ENCODE data around the gene FAM149A. TPM values are rescaled to one million over a fixed set of nuclear protein-coding genes. Genes with fewer than 3 reads are reported as not detected.

The FAM149A gene
- total RNA-seq, 3 donors from 2014 or later (not counting 1 experiment from before 2014, with no cell fraction given): 0.33 TPM; not detected in 2

- no peaks in the 10 kb centered on the region for H3K9me3 Mint-ChIP-seq
- ATAC-seq: peak; percentile 46 to 81 (median 78)
- peak overlapping the region; percentile 22 for H3K4me3 ChIP-seq (ENCODE audit: low read length)
- H3K4me3 Mint-ChIP-seq: peak overlapping the region; percentile 82
- WGBS (ENCODE audit: insufficient coverage): 46% methylated on average over 45 of the region's 45 CpGs
- H3K4me1 ChIP-seq (ENCODE audit: control insufficient read depth, insufficient read depth, low read length): no peaks in the 10 kb centered on the region
- peak overlapping the region; percentile 64 for H3K27ac ChIP-seq (ENCODE audit: low read length)
- no peaks in the 10 kb centered on the region for H3K9me3 ChIP-seq (ENCODE audit: control insufficient read depth, insufficient read depth, low read length)
- H3K27ac Mint-ChIP-seq: peak overlapping the region in 1 of 2 donors; percentile 86
- H3K27me3 ChIP-seq (ENCODE audit: control insufficient read depth, insufficient read depth, low read length): no peaks in the 10 kb centered on the region
- peaks cover 11 to 22% of the 10 kb centered on the region in 2 donors for H3K4me1 Mint-ChIP-seq
- peaks cover 8% of the 10 kb centered on the region for H3K36me3 Mint-ChIP-seq
- intact Hi-C loops (cut with micrococcal nuclease): no loop called here
- TF ChIP-seq CTCF (IDR thresholded peaks at IDR 0.05): no peak
- H3K27me3 Mint-ChIP-seq (ENCODE audit: low read depth in 2 of 2): no peaks in the 10 kb centered on the region
- peak in 1 of 2 donors; percentile 56 for DNase-seq
- H3K36me3 ChIP-seq (ENCODE audit: control insufficient read depth, insufficient read depth, low read length): no peaks in the 10 kb centered on the region
These were observed 99.6 kb downstream of the FAM149A start for GRCh38 chr4:186204103-186204559.

- H3K27ac Mint-ChIP-seq: peak overlapping the region in 1 of 2 donors; percentile 86
- peak overlapping the region; percentile 82 for H3K4me3 Mint-ChIP-seq
- ATAC-seq (no peak), DNase-seq (no peak)
- no peaks in the 10 kb centered on the region for H3K4me1 ChIP-seq (ENCODE audit: control insufficient read depth, insufficient read depth, low read length)
- H3K9me3 ChIP-seq (ENCODE audit: control insufficient read depth, insufficient read depth, low read length): no peaks in the 10 kb centered on the region
- peaks cover 2% of the 10 kb centered on the region for H3K36me3 ChIP-seq (ENCODE audit: control insufficient read depth, insufficient read depth, low read length)
- no peak for TF ChIP-seq CTCF (IDR thresholded peaks at IDR 0.05)
- H3K27me3 Mint-ChIP-seq (ENCODE audit: low read depth in 2 of 2): no peaks in the 10 kb centered on the region
- H3K4me1 Mint-ChIP-seq: peaks cover 11 to 22% of the 10 kb centered on the region in 2 donors
- H3K4me3 ChIP-seq (ENCODE audit: low read length): peak overlapping the region; percentile 22
- no peaks in the 10 kb centered on the region for H3K27me3 ChIP-seq (ENCODE audit: control insufficient read depth, insufficient read depth, low read length)
- H3K27ac ChIP-seq (ENCODE audit: low read length): peak overlapping the region; percentile 64
- peaks cover 13% of the 10 kb centered on the region for H3K36me3 Mint-ChIP-seq
- intact Hi-C loops (cut with micrococcal nuclease): no loop called here
- peaks cover 0 to 2% of the 10 kb centered on the region in 2 donors for H3K9me3 Mint-ChIP-seq
- WGBS (ENCODE audit: insufficient coverage): 85% methylated on average over 13 of the region's 13 CpGs
These were observed 100.2 kb downstream of the FAM149A start for GRCh38 chr4:186204686-186205085.

GRCh38 chr4:186205156-186205555, 100.7 kb downstream of the FAM149A start:
- Mint-ChIP-seq H3K27ac (no peak overlapping the region), H3K27me3 (ENCODE audit: low read depth in 2 of 2) (no peaks in the 10 kb centered on the region), H3K36me3 (peaks cover 15% of the 10 kb centered on the region), H3K9me3 (peaks cover 0 to 2% of the 10 kb centered on the region in 2 donors), H3K4me3 (no peak overlapping the region), H3K4me1 (peaks cover 11 to 22% of the 10 kb centered on the region in 2 donors)
- Histone ChIP-seq H3K9me3 (ENCODE audit: control insufficient read depth, insufficient read depth, low read length) (no peaks in the 10 kb centered on the region), H3K27me3 (ENCODE audit: control insufficient read depth, insufficient read depth, low read length) (no peaks in the 10 kb centered on the region), H3K27ac (ENCODE audit: low read length) (peak overlapping the region; percentile 64), H3K4me1 (ENCODE audit: control insufficient read depth, insufficient read depth, low read length) (no peaks in the 10 kb centered on the region), H3K4me3 (ENCODE audit: low read length) (no peak overlapping the region), H3K36me3 (ENCODE audit: control insufficient read depth, insufficient read depth, low read length) (peaks cover 2% of the 10 kb centered on the region)
- ATAC-seq (no peak), DNase-seq (no peak)
- TF ChIP-seq CTCF (IDR thresholded peaks at IDR 0.05): no peak
- intact Hi-C loops (cut with micrococcal nuclease): no loop called here
- 84% methylated on average over 8 of the region's 8 CpGs for WGBS (ENCODE audit: insufficient coverage)

GRCh38 chr4:186216465-186217024, 112.0 kb downstream of the FAM149A start:
- DNase-seq (no peak), ATAC-seq (no peak)
- Mint-ChIP-seq H3K27ac (no peak overlapping the region), H3K9me3 (no peaks in the 10 kb centered on the region), H3K27me3 (ENCODE audit: low read depth in 2 of 2) (peaks cover 3 to 6% of the 10 kb centered on the region in 2 donors), H3K36me3 (peaks cover 5% of the 10 kb centered on the region), H3K4me3 (no peak overlapping the region), H3K4me1 (no peaks in the 10 kb centered on the region)
- no peaks in the 10 kb centered on the region for H3K36me3 ChIP-seq (ENCODE audit: control insufficient read depth, insufficient read depth, low read length)
- TF ChIP-seq CTCF (IDR thresholded peaks at IDR 0.05): no peak
- no peaks in the 10 kb centered on the region for H3K9me3 ChIP-seq (ENCODE audit: control insufficient read depth, insufficient read depth, low read length)
- WGBS (ENCODE audit: insufficient coverage): 92% methylated on average over 8 of the region's 8 CpGs
- H3K4me3 ChIP-seq (ENCODE audit: low read length): no peak overlapping the region
- no peaks in the 10 kb centered on the region for H3K4me1 ChIP-seq (ENCODE audit: control insufficient read depth, insufficient read depth, low read length)
- no peaks in the 10 kb centered on the region for H3K27me3 ChIP-seq (ENCODE audit: control insufficient read depth, insufficient read depth, low read length)
- H3K27ac ChIP-seq (ENCODE audit: low read length): no peak overlapping the region
- intact Hi-C loops (cut with micrococcal nuclease): no loop called here

Measured in natural killer cell (primary cell).